HUES48 (cell line): Measurements from ENCODE around the gene PNLIPRP3.
"Not testable (repeated sequence)": the region's sequence is repeated elsewhere in the genome, so short reads cannot be mapped to it uniquely, and the experiment has no call there.

Experiments used
- H3K27ac ChIP-seq: one replicate; pipeline ENCODE4 v1.7.0; 2013; ENCODE audit warnings: low read depth, low read length, inconsistent platforms
- H3K27me3 ChIP-seq: 2 replicates; pipeline ENCODE4 v1.6.1; 2013; ENCODE audit warnings: mild to moderate bottlenecking, low read length; ENCODE audit not compliant: control insufficient read depth, insufficient read depth
- H3K36me3 ChIP-seq: 2 replicates; pipeline ENCODE4 v1.6.1; 2013; ENCODE audit warnings: low read length; ENCODE audit not compliant: control insufficient read depth, insufficient read depth
- H3K4me1 ChIP-seq: 2 replicates; pipeline ENCODE4 v1.6.1; 2013; ENCODE audit warnings: mild to moderate bottlenecking, low read length; ENCODE audit not compliant: control insufficient read depth, insufficient read depth
- H3K4me3 ChIP-seq: 2 replicates; pipeline ENCODE4 v1.5.1; 2013; ENCODE audit warnings: mild to moderate bottlenecking, low read depth, low read length
- H3K9ac ChIP-seq: 2 replicates; pipeline ENCODE4 v1.6.1; 2013; ENCODE audit warnings: mild to moderate bottlenecking, low read depth, low read length, moderate library complexity
- H3K9me3 ChIP-seq: 2 replicates; pipeline ENCODE4 v1.6.1; 2013; ENCODE audit warnings: low read length; ENCODE audit not compliant: control insufficient read depth, insufficient read depth

The PNLIPRP3 gene

DNA sequence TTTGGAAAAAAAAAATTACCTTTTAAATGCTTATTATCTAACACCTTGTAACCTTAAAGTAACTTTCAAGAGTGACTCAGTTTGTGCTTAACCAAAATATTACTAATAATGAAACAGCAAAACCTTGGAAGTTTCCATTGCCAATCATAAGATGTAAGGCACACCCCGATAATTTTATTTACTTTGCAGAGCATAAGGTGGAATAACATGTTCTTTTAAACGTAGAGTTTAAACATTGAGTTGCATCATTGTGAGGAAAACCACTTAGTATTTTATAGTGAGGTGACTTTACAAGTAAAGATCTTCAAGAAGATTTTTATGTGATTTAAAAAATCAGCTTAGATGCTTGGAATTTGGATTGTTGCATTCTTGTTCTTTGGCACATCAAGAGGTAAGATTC, at the start of gene PNLIPRP3:
PNLIPRP3 (plus strand) TSS at position 177 of the 400 bp plus-strand sequence; CDS start at position 343, 166 bp downstream.
- Histone ChIP-seq H3K9ac (no peak within 1 kb of the TSS), H3K9me3 (no peaks in the 10 kb centered on the region), H3K4me3 (no peak within 1 kb of the TSS), H3K27ac (no peak within 1 kb of the TSS), H3K4me1 (no peaks in the 10 kb centered on the region), H3K27me3 (no peaks in the 10 kb centered on the region), H3K36me3 (no peaks in the 10 kb centered on the region)

DNA sequence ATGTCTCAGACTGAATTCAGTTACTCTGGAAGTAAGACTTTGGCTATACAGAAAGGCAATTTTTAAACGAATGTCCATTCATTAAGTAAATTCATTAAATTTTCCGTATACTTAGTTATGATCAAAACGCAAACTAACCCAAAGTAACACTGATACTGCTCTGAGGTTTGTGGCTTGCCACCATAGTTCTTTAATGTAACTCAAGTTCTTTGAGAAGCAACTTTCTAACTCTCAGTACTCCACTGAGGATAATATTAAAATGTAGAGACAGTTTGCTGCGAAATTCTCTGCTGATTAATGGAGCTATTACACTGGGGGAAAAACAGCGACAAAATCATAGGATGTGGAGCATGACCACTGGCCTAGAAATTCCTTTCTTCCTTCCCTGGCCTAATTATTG, 45.4 kb upstream of the PNLIPRP3 start:
- H3K4me1 ChIP-seq = peaks cover 12% of the 10 kb centered on the region
- no peak overlapping the region for H3K27ac ChIP-seq
- no peak overlapping the region for H3K4me3 ChIP-seq
- no peak overlapping the region for H3K9ac ChIP-seq
- no peaks in the 10 kb centered on the region for H3K9me3 ChIP-seq
- no peaks in the 10 kb centered on the region for H3K36me3 ChIP-seq
- H3K27me3 ChIP-seq = no peaks in the 10 kb centered on the region

DNA sequence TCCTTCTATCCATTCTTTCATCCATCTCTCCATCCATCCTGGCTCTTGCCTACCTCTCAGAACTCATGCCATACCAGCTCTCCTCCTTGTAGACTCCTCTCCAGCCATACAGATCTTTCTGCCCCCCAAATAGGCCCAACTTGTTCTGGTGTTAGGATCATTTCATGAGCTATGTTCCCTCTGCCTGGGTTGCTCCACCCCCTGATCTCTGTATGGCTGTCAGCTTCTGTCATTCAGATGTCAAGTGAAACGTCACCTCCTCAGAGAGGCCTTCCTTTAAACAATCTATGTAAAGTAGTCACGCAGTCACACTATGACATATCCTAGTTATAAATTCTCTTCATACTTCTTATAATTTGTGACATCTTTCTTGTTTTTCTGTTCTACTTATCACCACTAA, 42.3 kb upstream of the PNLIPRP3 start:
- Histone ChIP-seq H3K27me3 (no peaks in the 10 kb centered on the region), H3K27ac (no peak overlapping the region), H3K4me1 (peaks cover 18% of the 10 kb centered on the region), H3K4me3 (no peak overlapping the region), H3K9ac (no peak overlapping the region), H3K9me3 (no peaks in the 10 kb centered on the region), H3K36me3 (no peaks in the 10 kb centered on the region)

DNA sequence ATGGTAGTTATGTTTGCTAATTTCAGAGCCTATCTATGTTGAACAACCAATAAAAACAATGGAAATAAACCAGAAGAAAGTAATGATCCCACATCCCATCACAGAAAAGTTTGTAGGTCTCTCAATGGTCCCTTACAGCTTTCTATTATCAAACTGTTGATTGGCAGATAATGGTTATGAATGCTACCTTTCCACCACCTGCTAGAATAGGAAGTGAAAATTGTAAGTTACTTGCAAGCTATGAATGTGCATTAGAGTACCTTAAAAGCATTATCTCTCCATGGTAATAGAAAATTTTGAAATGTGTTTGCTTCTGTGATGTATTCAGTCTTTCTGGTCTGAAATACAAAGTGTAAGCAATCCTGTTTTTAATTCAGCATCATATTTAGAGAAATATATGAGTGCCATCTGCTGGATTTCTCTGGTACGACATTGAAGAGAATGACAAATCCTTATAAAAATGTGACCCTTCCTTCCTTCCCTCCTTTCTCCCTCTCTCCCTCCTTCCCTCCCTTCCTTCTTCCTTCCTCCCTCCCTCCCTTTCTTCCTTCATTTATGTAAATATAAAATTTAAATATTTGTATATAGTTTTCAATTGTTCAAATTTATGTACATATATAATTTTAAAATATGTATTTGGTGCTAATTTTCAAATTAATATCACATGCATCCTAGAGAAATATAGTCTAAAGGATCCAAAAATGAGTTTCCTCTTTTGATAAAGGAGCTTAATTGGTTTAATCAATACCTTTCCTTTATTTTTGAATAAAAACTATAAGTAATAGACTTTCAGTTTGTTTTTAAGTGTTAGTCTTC, 41.4 kb upstream of the PNLIPRP3 start:
- Histone ChIP-seq H3K4me3 (no peak overlapping the region), H3K9me3 (no peaks in the 10 kb centered on the region), H3K36me3 (no peaks in the 10 kb centered on the region), H3K27me3 (no peaks in the 10 kb centered on the region), H3K9ac (no peak overlapping the region), H3K27ac (no peak overlapping the region), H3K4me1 (peaks cover 21% of the 10 kb centered on the region)

DNA sequence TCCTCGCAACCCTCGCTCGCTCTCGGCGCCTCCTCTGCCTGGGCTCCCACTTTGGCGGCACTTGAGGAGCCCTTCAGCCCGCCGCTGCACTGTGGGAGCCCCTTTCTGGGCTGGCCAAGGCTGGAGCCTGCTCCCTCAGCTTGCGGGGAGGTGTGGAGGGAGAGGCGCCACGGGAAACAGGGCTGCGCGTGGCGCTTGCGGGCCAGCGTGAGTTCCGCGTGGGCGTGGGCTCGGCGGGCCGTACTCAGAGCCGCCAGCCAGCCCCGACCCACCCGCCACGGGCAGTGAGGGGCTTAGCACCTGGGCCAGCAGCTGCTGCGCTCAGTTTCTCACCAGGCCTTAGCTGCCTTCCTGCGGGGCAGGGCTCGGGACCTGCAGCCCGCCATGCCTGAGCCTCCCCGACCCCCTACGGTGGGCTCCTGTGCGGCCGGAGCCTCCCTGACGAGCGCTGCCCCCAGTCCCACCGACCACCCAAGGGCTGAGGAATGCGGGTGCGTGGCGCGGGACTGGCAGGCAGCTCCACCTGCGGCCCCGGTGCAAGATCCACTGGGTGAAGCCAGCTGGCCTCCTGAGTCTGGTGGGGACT, 34.3 kb upstream of the PNLIPRP3 start:
- H3K4me3 ChIP-seq, H3K27ac ChIP-seq, H3K36me3 ChIP-seq, H3K27me3 ChIP-seq, H3K9ac ChIP-seq, H3K9me3 ChIP-seq: not testable (repeated sequence)
- H3K4me1 ChIP-seq = peaks cover 15% of the 10 kb centered on the region

DNA sequence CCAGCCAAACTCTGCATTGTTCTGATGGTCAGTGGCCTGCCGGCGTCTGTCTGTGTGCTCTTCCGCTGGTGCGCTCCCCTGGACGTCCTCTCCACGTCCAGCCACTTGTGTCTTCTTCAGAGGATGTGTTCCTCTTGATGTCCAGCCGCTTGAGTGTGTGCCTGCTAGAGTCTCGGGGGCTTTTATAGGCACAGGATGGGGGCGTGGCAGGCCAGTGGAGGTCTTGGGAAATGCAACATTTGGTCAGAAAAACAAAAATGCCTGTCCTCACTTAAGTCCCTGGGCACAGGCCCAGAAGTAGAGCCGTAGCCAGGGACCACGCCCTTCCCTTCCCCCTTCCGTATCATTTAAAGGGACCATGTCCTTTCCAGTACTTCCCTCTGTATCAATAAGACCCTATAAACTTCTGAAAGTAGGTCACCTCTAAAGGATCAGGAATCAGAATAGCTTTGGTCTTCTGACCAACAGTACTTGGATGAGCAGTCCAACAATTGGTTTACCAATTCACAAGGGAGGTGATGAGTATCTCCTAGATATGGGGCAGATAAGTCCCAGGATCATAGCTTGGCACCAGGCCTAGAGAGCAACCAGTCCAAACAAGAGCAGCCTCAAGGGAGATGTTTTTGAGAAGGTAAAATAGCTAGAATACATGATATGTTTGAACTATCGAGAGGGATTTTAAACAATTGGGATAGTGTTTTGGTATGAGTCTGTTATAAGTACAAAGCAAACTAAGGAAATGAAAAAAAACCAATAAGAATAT, 32.2 kb upstream of the PNLIPRP3 start:
- no peak overlapping the region for H3K27ac ChIP-seq

DNA sequence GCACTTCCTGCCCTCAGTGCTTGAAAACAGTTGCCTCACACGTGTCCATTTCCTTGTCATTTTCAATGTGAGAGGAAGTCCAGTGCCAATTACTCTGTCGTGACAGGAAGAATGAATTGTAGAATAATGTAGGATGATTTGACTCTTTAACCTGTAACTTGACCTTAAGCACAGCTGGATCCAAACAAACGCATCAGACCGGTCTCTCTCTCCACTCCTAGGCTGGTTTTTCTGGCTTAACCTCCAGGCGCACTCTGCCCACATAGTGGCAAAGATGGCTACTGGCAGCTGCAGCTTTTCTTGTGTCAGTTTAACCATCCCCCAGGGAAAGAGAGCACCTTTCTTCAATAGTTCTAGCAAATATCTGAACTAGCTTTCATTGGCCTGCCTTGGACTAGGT, 29.4 kb upstream of the PNLIPRP3 start:
- Histone ChIP-seq H3K4me1 (peaks cover 12% of the 10 kb centered on the region), H3K27ac (no peak overlapping the region), H3K9ac (no peak overlapping the region), H3K4me3 (no peak overlapping the region), H3K9me3 (no peaks in the 10 kb centered on the region; the same call in 1 of the 2 replicates), H3K27me3 (no peaks in the 10 kb centered on the region), H3K36me3 (no peaks in the 10 kb centered on the region)

More for the DNA sequence above, 32.2 kb upstream of the PNLIPRP3 start:
- no peaks in the 10 kb centered on the region for H3K36me3 ChIP-seq
- H3K4me1 ChIP-seq = peaks cover 14% of the 10 kb centered on the region
- no peak overlapping the region for H3K9ac ChIP-seq
- no peak overlapping the region for H3K4me3 ChIP-seq
- H3K9me3 ChIP-seq = no peaks in the 10 kb centered on the region; the same call in 1 of the 2 replicates
- H3K27me3 ChIP-seq = no peaks in the 10 kb centered on the region

DNA sequence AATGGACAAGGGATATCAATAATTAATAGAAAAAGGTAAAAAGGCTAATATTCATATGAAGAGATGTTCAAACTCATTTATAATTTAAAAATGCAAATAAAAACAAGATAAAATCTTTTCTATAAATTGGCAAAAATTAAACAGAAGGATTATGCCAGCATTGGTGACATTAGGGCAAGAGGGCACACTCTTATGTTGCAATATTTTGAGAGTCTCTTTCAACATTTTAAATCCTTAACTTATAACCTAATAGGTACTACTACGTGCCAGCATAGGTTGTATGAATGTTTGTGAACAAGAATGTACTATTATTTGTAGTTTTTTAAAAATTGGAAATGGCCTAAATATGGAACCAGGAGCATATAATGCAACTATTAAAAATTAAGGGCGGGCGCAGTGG, 24.8 kb upstream of the PNLIPRP3 start:
- no peak overlapping the region for H3K9ac ChIP-seq
- no peaks in the 10 kb centered on the region for H3K36me3 ChIP-seq
- H3K4me1 ChIP-seq = peaks cover 11% of the 10 kb centered on the region
- no peak overlapping the region for H3K4me3 ChIP-seq
- H3K9me3 ChIP-seq = no peaks in the 10 kb centered on the region
- no peak overlapping the region for H3K27ac ChIP-seq
- H3K27me3 ChIP-seq = no peaks in the 10 kb centered on the region

DNA sequence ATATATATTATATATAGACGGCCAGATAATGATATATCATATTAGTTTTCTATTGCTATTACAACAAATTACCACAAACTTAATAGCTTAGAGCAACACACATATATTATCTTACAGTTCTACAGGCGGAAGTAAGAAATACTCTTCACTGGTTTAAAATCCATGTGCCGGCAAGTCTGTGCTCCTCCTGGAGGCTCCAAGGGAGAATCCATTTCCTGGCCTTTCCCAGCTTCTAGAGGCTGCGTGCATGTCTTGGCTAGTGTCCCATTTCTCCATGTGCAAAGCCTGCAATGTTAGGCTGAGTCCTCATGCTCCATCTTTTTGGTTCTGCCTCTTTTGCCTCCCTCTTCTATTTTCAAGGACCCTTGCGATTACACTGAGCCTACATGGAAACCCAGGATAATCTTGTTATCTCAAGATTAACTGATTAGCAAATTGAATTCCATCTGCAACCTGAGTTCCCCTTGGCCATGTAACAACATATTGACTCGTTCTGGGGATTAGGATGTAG, 23.9 kb upstream of the PNLIPRP3 start:
- H3K4me1 ChIP-seq = 0 out of 2 replicates have a peak, but pooled peaks cover 2% of the 10 kb centered on the region
- no peak overlapping the region for H3K4me3 ChIP-seq
- no peaks in the 10 kb centered on the region for H3K9me3 ChIP-seq
- no peak overlapping the region for H3K9ac ChIP-seq
- H3K36me3 ChIP-seq = no peaks in the 10 kb centered on the region
- H3K27ac ChIP-seq = no peak overlapping the region
- H3K27me3 ChIP-seq = no peaks in the 10 kb centered on the region

DNA sequence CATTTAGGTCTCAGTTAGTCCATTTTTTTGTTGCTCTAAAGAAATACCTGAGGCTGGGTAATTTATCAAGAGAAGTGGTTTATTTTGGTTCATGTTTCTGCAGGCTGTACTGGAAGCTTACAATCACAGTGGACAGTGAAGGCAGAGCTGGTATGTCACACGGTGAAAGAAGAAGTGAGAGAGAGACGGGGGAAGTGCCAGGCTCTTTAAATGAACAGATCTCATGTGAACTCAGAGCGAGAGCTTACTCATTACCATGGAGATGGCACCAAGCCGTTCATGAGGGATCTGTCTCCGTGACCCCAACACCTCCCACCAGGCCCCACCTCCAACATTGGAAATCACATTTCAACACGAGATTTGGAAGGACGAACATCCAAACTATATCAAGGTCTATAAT, 18.9 kb upstream of the PNLIPRP3 start:
- Histone ChIP-seq H3K9me3 (no peaks in the 10 kb centered on the region), H3K4me1 (no peaks in the 10 kb centered on the region), H3K27me3 (no peaks in the 10 kb centered on the region), H3K9ac (no peak overlapping the region), H3K36me3 (no peaks in the 10 kb centered on the region), H3K27ac (no peak overlapping the region), H3K4me3 (no peak overlapping the region)

DNA sequence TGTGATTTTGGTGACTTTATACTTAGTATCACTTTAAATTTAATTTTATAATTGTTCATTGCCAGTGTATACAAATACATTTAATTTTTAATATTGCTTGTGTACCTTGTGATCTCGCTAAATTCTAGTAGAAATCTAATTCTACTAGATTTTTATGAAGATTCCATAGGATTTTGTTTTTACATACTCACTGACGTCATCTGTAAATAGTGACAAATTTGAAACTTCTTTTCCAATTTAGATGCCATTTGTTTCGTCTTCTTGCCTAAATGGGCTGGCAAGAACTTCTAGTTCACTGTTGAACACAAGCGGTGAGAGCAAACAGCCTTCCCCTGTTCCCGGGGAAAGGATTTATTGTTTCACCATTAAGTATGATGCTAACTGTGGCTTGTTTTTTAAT, 17.3 kb upstream of the PNLIPRP3 start:
- H3K36me3 ChIP-seq = no peaks in the 10 kb centered on the region
- H3K4me3 ChIP-seq = no peak overlapping the region
- H3K4me1 ChIP-seq = no peaks in the 10 kb centered on the region
- no peaks in the 10 kb centered on the region for H3K27me3 ChIP-seq
- no peak overlapping the region for H3K27ac ChIP-seq
- no peaks in the 10 kb centered on the region for H3K9me3 ChIP-seq
- no peak overlapping the region for H3K9ac ChIP-seq
